Progenitor cell of endocrine pancreas (in vitro differentiated cells): ENCODE results near the gene SAMMSON. TPM values are rescaled to one million over a fixed set of nuclear protein-coding genes. Genes with fewer than 3 reads are reported as not detected.

Experiments used
- DNase-seq: peaks from one replicate; pipeline ENCODE4 v3.0.0; 2021; ENCODE audit warnings: low spot score; ENCODE audit not compliant: unreplicated experiment
- H3K27ac Mint-ChIP-seq: 2 replicates; pipeline ENCODE4 v1.8.0; 2021; ENCODE audit warnings: mild to moderate bottlenecking, moderate library complexity, mixed read lengths
- H3K27me3 Mint-ChIP-seq: 2 replicates; pipeline ENCODE4 v1.8.0; 2021; ENCODE audit warnings: mixed read lengths
- H3K36me3 Mint-ChIP-seq: 2 replicates; pipeline ENCODE4 v1.8.0; 2022; ENCODE audit warnings: mixed read lengths; ENCODE audit not compliant: insufficient read depth
- H3K4me1 Mint-ChIP-seq: 2 replicates; pipeline ENCODE4 v1.8.0; 2021; ENCODE audit warnings: low read depth, mixed read lengths
- H3K4me3 Mint-ChIP-seq: 2 replicates; pipeline ENCODE4 v1.8.0; 2021; ENCODE audit warnings: low read depth, mild to moderate bottlenecking, moderate library complexity, mixed read lengths
- H3K9me3 Mint-ChIP-seq: 2 replicates; pipeline ENCODE4 v1.8.0; 2021; ENCODE audit warnings: low read depth, mixed read lengths
- total RNA-seq: library from RNA; stranded (reverse); gene quantifications from 2 replicates; pipeline ENCODE4 v1.2.1, GENCODE V29; 2021
- TF ChIP-seq, protein P1 (sequence below): fragments of 200-600 bp; sonication (generic); IDR thresholded peaks from one replicate; pipeline ENCODE4 v1.5.0; 2021; ENCODE audit warnings: antibody characterized with exemption, mild to moderate bottlenecking; ENCODE audit not compliant: unreplicated experiment

The SAMMSON gene
- total RNA-seq, 1 donor from 2014 or later, result 0.17 TPM

DNA sequence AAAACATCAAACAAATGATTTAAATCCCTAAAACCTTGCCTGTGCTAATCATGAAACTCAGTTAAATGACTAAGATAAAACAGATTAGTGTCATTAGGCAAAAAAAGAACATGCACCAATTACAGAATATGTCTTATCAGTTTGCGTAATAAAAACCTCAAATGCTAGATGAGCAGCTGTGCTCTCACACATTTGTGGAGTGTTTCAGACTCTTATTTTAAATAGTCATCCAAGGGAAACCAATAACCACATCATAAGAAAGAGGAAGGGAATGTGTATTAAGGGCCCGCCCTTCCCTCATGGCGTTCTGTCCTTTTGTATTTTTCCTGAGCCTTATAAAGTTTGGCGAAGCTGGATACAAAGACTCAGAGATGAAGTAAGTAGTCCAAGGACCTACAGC, 6.6 kb downstream of the SAMMSON start:
- Mint-ChIP-seq H3K36me3 (peaks cover 2% of the 10 kb centered on the region), H3K27ac (no peak overlapping the region), H3K4me3 (no peak overlapping the region), H3K4me1 (no peaks in the 10 kb centered on the region), H3K9me3 (peaks cover 2% of the 10 kb centered on the region), H3K27me3 (no peaks in the 10 kb centered on the region)
- DNase-seq, result no peak
- TF ChIP-seq, protein P1, sequence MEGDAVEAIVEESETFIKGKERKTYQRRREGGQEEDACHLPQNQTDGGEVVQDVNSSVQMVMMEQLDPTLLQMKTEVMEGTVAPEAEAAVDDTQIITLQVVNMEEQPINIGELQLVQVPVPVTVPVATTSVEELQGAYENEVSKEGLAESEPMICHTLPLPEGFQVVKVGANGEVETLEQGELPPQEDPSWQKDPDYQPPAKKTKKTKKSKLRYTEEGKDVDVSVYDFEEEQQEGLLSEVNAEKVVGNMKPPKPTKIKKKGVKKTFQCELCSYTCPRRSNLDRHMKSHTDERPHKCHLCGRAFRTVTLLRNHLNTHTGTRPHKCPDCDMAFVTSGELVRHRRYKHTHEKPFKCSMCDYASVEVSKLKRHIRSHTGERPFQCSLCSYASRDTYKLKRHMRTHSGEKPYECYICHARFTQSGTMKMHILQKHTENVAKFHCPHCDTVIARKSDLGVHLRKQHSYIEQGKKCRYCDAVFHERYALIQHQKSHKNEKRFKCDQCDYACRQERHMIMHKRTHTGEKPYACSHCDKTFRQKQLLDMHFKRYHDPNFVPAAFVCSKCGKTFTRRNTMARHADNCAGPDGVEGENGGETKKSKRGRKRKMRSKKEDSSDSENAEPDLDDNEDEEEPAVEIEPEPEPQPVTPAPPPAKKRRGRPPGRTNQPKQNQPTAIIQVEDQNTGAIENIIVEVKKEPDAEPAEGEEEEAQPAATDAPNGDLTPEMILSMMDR, result no peak

DNA sequence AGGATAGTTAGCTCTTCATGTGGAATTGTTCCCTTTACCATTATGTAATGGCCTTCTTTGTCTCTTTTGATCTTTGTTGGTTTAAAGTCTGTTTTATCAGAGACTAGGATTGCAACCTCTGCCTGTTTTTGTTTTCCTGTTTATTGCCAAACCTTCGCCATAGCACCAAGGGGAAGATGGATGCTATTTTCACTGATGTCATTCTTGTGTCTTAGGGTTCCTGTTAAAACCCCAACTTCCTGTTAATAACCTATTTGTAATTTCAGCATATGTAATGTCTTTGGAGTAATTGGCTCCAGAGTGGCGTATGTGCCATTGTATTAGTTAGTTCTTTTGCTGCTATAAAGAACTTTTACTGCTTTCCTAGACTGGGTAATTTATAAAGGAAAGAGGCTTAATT, 10.8 kb downstream of the SAMMSON start:
- DNase-seq, result no peak
- Mint-ChIP-seq H3K27ac (no peak overlapping the region), H3K27me3 (no peaks in the 10 kb centered on the region), H3K36me3 (no peaks in the 10 kb centered on the region), H3K4me3 (no peak overlapping the region), H3K4me1 (no peaks in the 10 kb centered on the region), H3K9me3 (no peaks in the 10 kb centered on the region)
- TF ChIP-seq, protein P1, result no peak

DNA sequence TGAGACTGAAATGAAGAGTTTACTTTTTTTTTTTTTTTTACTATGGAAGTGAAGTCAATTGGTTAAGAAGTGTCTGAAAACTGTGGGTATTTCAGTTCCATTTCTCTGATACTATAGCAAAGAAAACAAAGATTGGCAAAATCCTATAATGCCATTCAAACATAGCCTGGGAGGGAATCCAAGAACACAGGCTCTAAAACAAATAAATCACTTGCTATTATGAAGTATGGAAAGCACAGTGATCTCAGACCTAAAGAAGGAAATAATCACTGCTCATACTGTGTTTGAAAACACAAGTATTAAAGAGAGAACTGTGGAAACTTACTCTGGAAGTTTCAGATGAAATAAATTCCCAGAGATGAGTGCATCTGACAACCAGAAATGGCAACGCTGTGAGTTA, 12.0 kb downstream of the SAMMSON start:
- H3K4me3 Mint-ChIP-seq, result no peak overlapping the region
- H3K36me3 Mint-ChIP-seq, result no peaks in the 10 kb centered on the region
- H3K27ac Mint-ChIP-seq, result no peak overlapping the region
- TF ChIP-seq, protein P1, result no peak
- no peaks in the 10 kb centered on the region for H3K9me3 Mint-ChIP-seq
- no peak for DNase-seq
- no peaks in the 10 kb centered on the region for H3K27me3 Mint-ChIP-seq
- no peaks in the 10 kb centered on the region for H3K4me1 Mint-ChIP-seq

DNA sequence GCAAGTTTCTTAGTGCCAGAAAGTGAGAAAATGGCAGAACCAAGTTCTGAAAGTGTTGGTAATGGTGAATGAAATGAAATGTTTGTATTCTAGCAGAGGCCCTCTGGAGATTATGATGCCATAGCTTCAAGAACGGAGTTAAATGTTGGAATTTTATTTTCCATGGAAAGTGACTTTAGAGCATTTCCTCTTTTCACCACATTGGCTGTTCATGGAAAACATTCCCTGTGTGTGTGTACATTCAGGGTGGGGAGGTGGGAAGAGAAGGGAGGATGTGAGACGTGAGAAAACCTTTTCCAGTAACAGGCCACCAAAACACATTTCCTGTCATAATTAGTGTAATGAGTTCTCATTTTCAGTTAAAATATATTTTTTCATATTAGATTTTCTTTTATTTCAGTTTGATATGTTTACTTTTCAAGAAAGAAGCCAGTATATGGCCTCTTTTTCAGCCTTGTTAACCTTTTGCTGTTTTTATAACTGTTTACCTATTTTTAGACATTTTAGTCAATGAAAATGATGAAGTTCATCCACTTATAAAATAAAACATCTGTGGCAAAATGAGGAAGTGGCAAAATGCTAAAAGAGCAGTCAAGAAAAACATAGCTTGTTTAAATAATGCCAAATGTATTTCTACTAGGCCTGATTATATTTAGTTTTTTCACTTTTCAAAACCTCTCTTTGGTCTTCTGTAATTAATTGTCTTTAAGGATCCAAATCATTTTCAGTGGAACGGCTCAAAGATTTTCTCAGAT, 21.6 kb downstream of the SAMMSON start:
- no peaks in the 10 kb centered on the region for H3K36me3 Mint-ChIP-seq
- H3K4me3 Mint-ChIP-seq, result no peak overlapping the region
- no peaks in the 10 kb centered on the region for H3K27me3 Mint-ChIP-seq
- peaks cover 2% of the 10 kb centered on the region for H3K4me1 Mint-ChIP-seq
- H3K9me3 Mint-ChIP-seq, result no peaks in the 10 kb centered on the region
- H3K27ac Mint-ChIP-seq, result no peak overlapping the region
- TF ChIP-seq, protein P1, result no peak
- no peak for DNase-seq

DNA sequence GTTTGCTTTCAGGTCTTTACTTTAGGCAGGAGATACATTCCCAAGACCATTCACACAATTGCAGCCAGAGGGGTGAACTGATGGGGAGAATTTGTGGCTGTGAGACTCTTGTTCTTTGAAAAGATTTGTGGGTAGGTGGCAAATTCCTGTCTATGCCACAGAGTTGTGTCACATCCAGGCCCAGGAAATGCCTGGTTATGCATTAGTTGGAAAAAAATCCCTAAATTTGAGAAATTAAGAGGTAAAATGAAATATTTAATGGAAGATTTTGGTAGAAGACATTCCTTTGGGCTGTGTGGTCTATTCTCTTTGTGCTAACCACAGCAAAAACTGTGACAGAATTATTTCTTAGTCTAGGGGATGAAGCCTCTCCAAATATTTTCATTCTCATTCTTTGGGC, 28.8 kb downstream of the SAMMSON start:
- H3K27me3 Mint-ChIP-seq, result no peaks in the 10 kb centered on the region
- no peaks in the 10 kb centered on the region for H3K36me3 Mint-ChIP-seq
- no peak for DNase-seq
- H3K27ac Mint-ChIP-seq, result no peak overlapping the region
- no peaks in the 10 kb centered on the region for H3K9me3 Mint-ChIP-seq
- TF ChIP-seq, protein P1, result no peak
- H3K4me3 Mint-ChIP-seq, result no peak overlapping the region
- H3K4me1 Mint-ChIP-seq, result peaks cover 2% of the 10 kb centered on the region
